T-helper 1 cell (primary cell): ENCODE results near the gene DTX1.

Experiments
- DNase-seq, 5 donors: peaks; one replicate each; pipeline ENCODE4 v3.0.0-alpha.2; 2012 to 2020
- total RNA-seq, 4 donors: gene quantifications; one replicate each; lab custom pipeline; 2026; lab: John Stamatoyannopoulos, UW

Gene DTX1
- total RNA-seq = 4.4 to 11.6 (median 7.5) reads per million in 4 donors

DNA sequence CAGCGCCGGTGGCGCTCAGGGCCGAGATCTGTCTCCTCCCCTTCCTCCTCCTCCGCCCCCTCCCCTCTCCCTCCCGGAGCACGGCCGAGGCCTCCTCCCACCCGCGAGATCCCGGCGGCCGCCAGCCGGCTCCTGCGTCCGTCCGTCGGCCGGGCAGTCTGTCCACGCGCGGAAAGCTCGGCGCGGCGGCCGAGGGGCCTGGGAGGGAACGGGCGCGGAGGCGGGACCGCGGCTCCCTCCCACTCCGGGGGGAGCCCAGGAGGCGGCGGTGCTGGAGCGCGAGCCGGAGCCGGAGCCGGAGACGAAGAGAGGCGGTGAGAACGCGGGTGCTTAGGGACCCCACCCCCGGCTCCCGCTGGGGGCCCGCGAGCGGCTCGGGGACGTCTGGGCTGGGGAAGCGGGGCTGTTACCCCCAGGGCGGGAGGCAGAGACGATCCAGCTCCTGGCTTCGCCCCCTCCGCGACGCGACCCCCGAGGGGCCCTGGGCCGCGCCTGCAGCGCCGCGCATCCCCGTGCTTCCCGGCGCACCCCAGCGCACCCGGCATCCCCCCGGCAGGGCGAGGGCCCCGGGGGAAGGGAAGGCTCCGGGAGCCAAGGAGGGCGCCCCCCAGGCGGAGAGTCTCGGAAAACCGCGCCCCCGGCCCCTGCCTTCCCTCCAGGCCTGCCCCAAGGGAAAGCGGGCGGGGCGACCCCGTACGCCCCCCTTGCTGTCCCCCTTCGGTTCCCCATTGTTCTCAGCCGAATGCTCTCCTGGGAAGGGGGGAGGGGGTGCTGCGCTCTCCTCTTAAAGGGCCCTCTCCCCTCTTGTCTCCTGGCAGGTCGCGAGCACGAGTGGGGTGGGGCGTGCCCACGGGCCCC lies at the start of gene DTX1:
Gene DTX1, plus strand, starts transcription at position 100 of the 858 bp plus-strand sequence. CDS start 1,463 bp downstream, outside the sequence.
- peak in 3 of 5 donors; percentile 24 to 34 (median 28) for DNase-seq

DNA sequence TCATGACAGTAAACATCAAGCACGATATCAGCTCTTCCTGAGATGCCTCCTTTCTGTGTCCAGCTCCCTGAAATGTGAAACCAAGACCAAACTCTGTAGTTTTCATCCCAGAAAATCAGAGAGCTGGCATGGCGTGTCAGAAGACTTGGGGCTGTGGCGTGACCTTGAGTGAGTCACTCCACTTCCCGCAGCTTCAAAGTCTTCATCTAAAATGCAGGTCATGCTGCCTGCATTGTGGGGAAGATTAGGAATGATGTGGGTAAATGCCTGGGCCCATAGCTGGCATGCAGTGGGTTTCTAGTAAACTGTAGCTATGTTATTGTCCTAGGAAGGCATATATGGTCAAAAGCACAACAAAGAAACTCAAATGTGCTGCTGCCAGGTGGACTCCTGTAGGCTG lies 49.4 kb upstream of the DTX1 start:
- no peak for DNase-seq

DNA sequence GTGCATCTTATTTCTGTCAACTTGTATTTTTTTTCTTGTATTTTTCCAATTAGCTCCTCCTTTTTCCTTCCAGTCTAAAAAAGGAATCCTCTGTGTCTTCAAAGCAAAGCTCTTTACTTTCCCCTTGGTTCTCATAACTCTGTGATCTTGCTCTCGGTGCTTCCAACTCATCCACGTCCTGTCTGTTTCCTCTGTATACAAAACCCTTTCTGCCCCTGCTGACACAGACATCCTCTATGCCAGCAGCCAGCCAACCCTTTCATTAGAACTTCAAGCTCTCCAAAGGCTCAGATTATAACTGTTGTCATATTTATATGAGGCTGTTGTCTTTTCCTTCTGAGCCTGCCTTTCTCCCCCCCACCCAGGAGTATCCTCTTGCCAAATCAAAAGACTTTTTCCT lies 45.8 kb upstream of the DTX1 start:
- DNase-seq = no peak

DNA sequence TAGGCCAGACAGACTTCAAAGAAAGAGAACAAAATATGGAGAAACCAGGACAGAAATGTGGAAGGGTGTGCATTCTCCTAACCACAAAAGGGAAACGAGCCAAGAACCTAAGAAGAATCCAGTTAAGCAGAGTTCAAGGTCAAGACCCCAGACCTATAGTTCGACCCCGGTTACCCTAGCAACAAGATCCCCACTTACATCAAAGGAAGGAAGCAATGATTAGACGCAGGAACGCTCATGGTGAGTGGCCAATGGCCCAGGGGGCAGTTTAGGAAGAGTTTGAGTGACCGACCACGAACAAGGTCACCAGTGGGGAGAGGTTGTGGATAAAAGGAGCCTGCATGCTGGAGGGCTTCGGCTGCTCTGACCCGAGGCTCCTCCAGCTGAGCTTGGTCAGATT lies 42.0 kb upstream of the DTX1 start:
- no peak for DNase-seq

DNA sequence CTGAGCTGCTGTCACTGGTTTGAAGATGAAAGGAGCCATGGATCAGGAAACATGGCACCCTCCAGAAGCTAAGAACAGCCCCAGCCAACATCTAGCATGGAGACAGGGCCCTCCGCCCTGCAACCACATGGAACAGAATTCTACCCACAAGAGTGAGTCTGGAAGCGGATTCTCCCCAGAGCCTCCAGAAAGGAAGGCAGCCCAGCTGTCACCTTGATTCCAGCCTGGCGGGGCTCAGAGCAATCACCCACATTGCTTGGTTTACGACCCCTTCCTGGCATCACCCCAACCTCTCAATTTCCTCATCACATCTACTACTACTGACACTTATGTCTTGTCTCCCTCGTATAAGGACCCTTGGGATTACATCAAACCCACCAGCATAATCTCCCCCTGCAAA lies 39.7 kb upstream of the DTX1 start:
- DNase-seq = no peak

DNA sequence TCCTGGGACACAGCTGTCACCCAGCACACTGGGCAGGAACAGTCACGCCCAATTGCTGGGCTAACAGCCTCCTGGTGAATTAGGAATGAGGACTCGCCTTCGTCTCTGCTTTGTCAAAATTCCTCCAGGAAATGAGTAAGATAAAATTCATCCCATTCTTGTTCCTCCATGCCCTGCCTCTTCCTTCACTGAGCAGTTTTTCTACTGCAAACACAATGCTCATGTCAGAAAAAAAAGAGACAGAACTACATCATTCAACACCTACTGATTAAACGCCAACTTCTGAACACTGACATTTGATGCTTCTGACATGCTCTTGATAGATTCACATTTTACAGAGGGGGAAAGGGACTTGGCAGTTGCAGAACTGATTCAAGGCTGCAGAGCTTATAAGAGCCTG lies 37.5 kb upstream of the DTX1 start:
- DNase-seq = no peak

DNA sequence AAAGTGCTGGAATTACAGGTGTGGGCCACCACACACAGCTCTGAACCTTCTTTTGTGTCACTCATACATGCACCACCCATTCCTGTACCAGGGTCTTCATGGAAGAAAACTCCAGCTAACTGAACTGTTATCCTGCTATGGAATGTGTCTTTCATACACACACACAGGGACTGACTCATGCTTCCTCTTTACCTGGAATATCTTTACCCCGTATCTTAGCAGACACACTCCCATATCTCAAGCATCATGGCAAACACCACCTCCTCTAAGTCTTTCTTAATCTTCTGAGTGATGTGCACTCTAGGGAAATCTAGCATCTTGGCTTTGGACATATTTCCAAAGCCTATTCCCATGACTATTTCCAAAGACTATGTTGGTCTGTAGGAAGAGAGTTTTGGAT lies 35.0 kb upstream of the DTX1 start:
- no peak for DNase-seq

DNA sequence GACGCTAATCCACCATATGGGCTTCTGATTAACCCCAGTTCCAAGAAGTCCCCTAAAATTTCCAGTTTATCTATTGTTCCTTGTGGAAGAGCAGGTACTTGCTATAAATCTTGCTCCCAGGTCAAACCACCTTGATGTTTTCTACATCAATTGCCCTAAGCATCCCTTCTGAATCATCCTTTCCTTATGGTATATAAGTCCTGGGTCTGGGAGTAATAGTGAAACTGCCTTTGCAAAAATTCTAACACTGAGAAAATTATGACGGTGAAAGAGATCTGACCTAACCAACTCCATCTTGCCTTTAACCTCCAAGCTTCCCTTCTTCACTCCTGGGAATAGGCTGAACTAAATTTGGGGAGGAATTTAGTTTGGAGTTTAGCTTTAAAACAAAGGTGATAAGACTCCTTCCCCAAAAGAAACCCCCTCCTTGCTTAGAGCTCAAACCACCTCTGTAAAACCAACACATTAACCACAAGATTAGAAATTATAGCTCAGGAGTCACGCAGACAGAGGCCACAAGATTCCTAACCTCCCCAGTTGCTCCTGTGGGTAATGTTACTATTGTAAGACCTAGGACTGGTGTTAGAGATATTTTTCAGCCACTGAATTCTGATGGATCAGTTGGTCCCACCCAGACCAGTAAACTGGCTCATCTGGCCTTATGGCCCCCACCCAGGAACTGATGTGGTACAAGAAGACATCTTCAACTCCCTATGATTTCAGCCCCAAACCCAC lies 33.8 kb upstream of the DTX1 start:
- DNase-seq = no peak

DNA sequence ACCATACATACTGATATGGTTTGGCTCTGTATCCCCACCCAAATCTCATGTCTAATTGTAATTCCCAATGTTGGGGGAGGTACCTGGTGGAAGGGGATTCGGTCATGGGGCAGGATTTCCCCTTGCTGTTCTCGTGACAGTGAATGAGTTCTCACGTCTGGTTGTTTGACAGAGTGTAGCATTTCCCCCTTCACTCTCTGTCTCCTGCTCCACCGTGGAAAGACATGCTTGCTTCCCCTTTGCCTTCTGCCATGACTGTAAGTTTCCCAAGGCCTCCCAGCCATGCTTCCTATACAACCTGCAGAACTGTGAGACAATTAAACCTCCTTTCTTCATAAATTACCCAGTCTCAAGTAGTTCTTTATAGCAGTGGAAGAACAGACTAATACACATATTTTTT lies 28.8 kb upstream of the DTX1 start:
- no peak for DNase-seq

DNA sequence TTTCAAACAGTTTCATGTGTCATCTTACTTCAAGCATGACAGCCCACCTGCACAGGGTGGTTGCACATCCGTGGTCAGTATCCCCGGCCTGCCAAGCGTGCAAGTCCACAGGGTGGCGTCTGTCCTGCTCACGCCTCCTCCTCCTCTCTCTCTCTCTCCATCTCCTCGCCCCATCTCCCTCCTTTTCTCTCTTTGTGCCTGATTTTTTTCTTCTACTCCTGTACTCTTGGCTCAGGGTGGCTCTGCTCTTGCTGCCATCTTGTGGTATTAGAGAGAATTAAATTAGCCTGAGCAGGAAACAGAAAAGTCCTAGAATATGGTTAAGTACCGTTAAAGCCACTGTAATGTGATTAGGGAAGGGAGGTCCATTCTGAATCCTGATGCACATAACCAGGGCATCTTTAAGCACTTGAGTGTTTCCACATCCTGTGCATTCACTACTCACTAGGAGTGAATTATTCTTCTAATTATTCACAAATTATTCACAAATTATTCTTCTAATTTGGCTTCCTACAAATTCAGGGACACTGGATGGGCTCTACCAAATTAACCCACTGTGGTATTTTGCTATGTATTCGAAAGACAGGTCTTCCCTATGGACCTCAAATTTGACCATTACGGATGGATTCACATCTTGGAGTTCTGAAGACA lies 25.5 kb upstream of the DTX1 start:
- peak in 1 of 5 donors; percentile 10 for DNase-seq

DNA sequence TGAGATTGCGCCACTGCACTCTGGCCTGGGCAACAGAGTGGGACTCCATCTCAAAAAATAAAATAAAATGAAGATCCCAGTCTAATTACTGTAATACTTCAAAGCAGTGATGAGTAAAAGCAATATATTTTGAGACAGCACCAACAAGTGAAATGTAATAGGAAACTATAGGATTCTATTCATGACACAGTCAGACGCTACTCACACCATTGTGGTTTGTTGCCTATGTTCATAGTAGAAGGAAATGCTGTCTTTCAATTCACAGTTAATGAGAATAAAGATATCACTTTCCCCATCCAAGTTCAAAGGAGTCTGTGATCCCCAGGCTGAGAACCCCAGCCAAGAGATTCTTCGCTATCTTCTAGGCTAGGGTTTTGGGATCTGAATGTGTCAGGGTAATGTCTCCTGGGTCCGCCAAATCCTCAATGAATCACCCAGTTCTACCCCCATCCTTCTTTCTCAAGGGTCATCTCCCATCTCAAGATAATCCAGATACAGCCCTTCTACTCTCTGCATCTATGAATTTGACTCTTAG lies 16.6 kb upstream of the DTX1 start:
- no peak for DNase-seq

DNA sequence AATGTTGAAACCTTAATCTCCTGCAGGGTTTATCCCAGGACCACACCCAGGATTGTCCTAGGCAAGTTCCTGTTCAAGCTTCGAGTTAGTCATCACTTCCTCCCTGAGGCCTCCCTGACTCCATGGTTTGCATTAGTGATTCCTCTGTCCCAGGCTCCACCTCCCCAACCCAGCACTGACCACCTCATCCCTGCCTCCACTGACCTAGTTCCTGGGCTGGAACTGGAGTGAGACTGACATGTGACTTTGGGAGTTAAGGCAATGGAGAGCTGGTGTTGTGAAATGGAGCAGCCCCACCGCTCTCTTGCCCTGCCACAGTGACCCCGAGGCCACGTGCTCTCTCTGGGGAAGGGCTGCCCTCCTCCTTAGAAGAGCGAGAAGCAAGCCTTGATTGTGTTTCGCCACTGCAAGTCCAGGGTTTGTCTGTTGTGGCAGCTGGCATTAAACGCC lies 15.8 kb upstream of the DTX1 start:
- no peak for DNase-seq

DNA sequence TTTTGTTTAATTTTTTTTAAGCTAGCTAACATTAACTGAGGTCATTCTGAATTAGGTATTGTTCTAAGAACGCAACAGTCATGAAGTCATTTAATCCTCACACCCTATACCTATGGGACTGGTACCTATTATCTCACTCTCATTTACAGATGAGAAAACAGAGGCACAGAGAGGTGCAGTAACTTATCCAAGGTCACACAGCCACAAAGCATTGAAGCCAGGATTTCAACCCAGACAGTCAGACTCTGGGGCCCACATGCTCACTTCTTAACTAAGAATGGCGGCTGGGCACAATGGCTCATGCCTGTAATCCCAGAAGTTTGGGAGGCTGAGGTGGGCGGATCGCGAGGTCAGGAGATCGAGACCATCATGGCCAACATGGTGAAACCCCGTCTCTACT lies 15.0 kb upstream of the DTX1 start:
- no peak for DNase-seq

DNA sequence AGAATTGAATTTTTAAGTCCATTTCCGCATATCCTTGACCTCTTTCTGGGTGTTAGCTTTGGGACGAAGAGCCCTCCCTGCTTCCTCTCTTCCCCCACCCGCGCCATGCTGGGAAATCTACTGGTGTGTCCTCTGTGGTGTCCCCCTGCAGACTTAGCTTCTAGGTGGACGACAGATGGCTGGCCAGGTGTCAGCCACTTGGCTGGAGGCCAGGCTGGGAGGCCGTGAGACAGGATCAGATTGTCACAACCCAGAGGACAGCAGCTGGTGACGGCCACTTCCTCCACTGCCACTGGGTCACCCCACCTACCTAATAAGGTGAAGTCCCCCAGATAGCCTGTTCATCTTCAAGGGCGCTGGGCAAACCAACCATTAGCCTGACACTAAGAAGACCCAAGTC lies 13.3 kb upstream of the DTX1 start:
- no peak for DNase-seq

DNA sequence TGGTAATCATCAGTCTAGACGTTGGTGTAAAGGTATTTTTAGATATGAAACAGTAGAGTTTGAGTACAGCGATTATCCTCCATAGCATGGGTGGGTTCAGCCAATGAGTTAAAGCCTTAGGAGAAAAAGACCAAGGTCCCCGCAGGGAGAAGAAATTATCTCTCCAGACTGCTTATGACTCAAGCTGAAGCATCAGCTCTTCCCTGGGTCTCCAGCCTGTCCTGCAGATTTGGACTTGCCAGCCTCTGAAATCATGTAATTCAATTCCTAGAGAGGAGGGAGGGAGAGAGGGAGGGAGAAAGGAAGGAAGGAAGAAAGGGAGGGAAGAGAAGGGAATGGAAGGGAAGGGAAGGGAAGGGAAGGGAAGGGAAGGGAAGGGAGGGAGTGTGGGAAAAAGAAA lies 12.0 kb upstream of the DTX1 start:
- no peak for DNase-seq

DNA sequence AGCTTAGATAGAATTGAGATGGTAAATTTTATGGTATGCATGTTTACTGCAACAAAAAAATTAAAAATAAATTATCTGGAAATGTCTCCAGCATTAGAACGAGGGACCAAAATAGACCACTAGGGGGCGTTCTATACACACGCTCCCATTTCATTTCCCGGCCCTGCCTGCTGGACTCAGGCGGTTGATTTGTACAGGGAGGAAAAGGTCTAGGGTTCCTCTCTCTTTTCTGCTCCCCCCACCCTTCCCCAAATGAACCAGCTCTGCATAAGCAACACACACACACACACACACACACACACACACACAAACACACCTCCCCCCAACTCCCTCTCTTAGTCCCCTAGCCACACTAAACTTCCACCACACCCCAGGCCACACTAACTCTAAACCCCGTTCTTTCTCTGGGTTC lies 7.8 kb upstream of the DTX1 start:
- peak in 4 of 5 donors; percentile 36 to 66 (median 51) for DNase-seq

DNA sequence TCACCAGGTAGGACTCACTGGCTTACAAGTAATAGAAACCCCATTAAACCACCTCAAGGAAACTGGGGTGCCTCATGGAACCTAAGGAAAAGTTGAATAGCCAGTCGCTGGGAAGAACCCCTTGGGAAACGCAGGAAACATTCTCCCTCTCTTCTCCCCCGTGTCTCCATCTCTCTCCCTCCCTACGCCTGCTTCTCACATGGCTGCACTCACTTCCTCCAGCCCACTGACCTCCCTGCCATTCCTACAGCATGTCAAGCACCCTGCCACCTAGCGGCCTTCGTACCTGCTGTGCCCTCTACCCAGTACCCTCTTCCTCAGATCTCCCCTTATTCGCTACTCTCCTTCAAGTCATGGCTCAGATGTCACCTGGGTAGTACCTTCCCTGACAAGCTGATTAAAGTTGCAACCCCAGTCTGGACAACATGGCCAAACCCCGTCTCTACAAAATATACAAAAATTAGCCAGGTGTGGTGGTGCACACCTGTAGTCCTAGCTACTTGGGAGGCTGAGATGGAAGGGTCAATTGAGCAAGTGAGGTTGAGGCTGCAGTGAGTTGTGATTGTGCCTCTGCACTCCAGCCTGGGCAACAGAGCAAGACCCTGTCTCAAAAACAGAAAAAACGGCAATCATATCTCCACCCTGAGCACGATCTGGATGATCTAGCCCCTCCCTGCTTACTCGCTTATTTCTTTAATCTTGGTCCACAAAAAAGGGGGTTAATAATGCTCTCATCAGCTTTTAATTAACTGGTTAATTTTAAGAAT lies 6.4 kb upstream of the DTX1 start:
- DNase-seq = no peak

DNA sequence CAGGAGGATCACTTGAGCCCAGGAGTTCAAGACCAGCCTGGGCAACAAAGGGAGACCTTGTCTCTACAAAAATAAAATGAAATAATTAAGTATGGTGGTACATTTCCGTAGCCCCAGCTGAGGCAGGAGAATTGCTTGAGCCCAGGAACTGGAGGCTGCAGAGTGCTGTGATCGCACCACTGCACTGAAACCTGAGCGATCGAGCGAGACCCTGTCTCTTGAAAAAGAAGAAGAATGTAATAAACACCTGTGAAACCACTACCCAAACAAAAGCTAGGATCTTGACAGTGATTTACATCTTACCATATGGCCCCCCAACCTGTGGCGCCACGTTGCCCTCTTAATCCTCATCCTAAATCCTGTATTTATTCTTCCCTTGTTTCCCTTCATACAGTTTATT lies 5.7 kb upstream of the DTX1 start:
- no peak for DNase-seq

DNA sequence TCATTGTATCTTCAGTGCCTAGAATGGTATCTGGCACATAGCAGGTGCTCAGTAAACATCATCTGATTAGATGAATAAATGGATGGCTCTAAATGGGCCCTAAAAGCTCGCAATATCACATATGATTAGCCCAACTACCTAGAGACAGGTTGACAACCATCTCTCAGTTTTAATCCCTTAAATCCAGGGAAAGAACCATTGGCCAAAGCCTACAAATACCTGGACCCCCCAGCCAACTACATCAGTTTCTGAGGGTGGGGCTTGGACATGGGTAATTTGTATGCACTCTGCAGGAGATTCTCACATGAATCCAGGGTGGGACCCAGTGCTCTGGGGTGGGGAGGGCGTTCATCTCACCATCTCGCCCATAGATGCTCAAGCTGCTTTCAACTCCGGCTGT lies 4.8 kb upstream of the DTX1 start:
- DNase-seq = no peak

DNA sequence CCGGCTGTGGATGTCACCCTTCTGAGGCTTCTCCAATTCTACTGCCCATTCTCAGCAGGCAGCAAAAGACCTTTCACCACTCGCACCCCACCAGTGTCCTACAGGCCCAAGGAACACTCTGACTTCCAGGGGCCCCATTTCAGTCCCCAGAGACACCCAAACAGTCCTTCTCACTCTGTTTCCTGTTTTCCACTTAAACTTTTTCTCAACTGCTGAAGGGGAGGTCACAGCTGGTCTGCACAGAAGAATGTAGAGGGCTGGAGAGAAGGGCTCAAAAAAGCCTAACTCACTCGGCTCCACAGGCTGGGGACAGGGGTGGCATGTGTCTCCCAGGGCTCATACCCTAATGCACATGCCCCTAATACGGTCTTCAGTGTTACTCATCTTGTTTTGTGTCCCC lies 4.2 kb upstream of the DTX1 start:
- no peak for DNase-seq

DNA sequence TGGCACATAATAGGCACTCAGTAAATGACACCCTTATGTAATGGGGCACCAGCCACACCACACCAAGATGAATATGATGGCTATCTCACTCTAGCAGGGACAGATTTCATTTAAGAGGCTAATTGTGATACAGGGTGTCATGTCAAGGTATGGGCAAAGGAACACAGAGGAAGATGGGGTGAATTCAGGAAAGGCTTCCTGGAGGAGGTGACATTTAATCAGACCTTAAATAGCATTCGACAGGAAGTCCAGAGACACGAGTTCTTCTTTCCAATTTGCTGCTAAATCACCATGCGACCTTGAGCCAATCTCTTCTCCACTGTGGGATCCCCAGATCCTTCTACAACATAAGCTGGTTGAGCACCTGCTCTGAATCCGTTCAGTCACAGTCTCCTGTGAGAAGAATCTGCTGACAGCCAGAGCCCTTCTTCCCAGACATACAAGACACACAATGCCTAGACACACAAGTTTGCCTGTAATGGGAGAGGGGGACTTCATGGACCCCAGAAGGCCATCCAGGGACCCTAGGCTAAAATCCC lies 1.5 kb upstream of the DTX1 start:
- no peak for DNase-seq
